Measurements from ENCODE around the gene PHF11. TPM values are rescaled to one million over a fixed set of nuclear protein-coding genes. Genes with fewer than 3 reads are reported as not detected.

Gene PHF11
- total and polyA plus RNA-seq, 2 of the 8 experiments (the other 6 are each of a cell fraction or from before 2014, with no cell fraction given) = 6.1 to 8.1 TPM

GRCh38 chr13:49472186-49472585, 23.6 kb upstream of the PHF11 start:
- no peaks in the 10 kb centered on the region for H3K79me2 ChIP-seq (ENCODE audit: control insufficient read depth in 1 of 2, insufficient read depth in 2 of 2, low read length in 2 of 2)
- H3K27ac ChIP-seq (ENCODE audit: low read depth, low read length) = no peak overlapping the region
- no peak overlapping the region for H2BK12ac ChIP-seq (ENCODE audit: low read depth, low read length)
- 72% methylated on average over 1 of the region's 1 CpG; no CpG with 5 or more reads in 1 of the 2 experiments for WGBS, 2 experiments (ENCODE audit: extremely low coverage in 1 of 2, insufficient coverage in 1 of 2, insufficient read length in 1 of 2, insufficient replicate concordance in 2 of 2, low coverage in 1 of 2, low lambda C conversion rate in 2 of 2, missing lambda C conversion rate in 1 of 2)
- no peak overlapping the region for H4K91ac ChIP-seq (replicated peaks; ENCODE audit: insufficient read length, low read length)
- no peaks in the 10 kb centered on the region for H3K23me2 ChIP-seq (ENCODE audit: low read depth, low read length)
- no peaks in the 10 kb centered on the region for H3K27me3 ChIP-seq (replicated peaks in 1 of 4; ENCODE audit: control insufficient read depth in 3 of 4, extremely low read depth in 1 of 4, insufficient read depth in 3 of 4, low read length in 3 of 4)
- POLR2A ChIA-PET (ENCODE audit: partially characterized antibody) = no interaction called here
- H4K8ac ChIP-seq (ENCODE audit: extremely low read depth, insufficient read depth, low read length) = no peak overlapping the region
- no peak overlapping the region for H3K14ac ChIP-seq (ENCODE audit: insufficient read length)
- no peaks in the 10 kb centered on the region for H3K9me3 ChIP-seq (ENCODE audit: insufficient read depth in 2 of 2, low read depth in 1 of 2, low read length in 1 of 2)
- DNase-seq (ENCODE audit: low read depth in 1 of 2, low spot score in 2 of 2) = no peak
- no peak overlapping the region for H2BK120ac ChIP-seq (replicated peaks; ENCODE audit: low read depth, low read length)
- no peak overlapping the region for H2AK5ac ChIP-seq (ENCODE audit: low read depth, low read length)
- H2BK5ac ChIP-seq (ENCODE audit: low read depth, low read length) = no peak overlapping the region
- no peak overlapping the region for H3K9ac ChIP-seq (replicated peaks in 1 of 4; ENCODE audit: extremely low read depth in 1 of 4, low read depth in 3 of 4, low read length in 3 of 4)
- H2AFZ ChIP-seq (ENCODE audit: low read length) = no peak overlapping the region
- FAIRE-seq = no peak
- no peak overlapping the region for H3K18ac ChIP-seq (ENCODE audit: extremely low read depth, low read length)
- H2BK15ac ChIP-seq (ENCODE audit: low read length) = no peak overlapping the region
- H3K4me2 ChIP-seq (ENCODE audit: insufficient read depth in 1 of 2, low read depth in 2 of 2, low read length in 2 of 2) = no peak overlapping the region
- H3K4me3 ChIP-seq (ENCODE audit: extremely low read depth in 1 of 4, insufficient read depth in 2 of 4, low read depth in 3 of 4, low read length in 4 of 4) = no peak overlapping the region
- H4K20me1 ChIP-seq (replicated peaks in 1 of 2; ENCODE audit: control insufficient read depth in 1 of 2, insufficient read depth in 2 of 2, low read length in 2 of 2) = no peaks in the 10 kb centered on the region
- no peak overlapping the region for H2BK20ac ChIP-seq (ENCODE audit: low read length)
- no peak overlapping the region for H3K23ac ChIP-seq (ENCODE audit: insufficient read length)
- H3K36me3 ChIP-seq (ENCODE audit: control insufficient read depth in 2 of 4, insufficient read depth in 4 of 4, low read length in 3 of 4) = 0 out of 8 replicates have a peak, but pooled peaks cover 0 to 2% (median 0%) of the 10 kb centered on the region in 4 experiments
- no peak overlapping the region for H4K5ac ChIP-seq (ENCODE audit: insufficient read length, low read depth, low read length)
- no peak overlapping the region for H3K56ac ChIP-seq (replicated peaks; ENCODE audit: insufficient read length, low read depth, low read length)
- CTCF ChIA-PET (ENCODE audit: partially characterized antibody) = no interaction called here
- TF ChIP-seq EGR1 (IDR thresholded peaks at IDR 0.05; ENCODE audit: borderline replicate concordance, low read depth, low read length) = no peak
- no peaks in the 10 kb centered on the region for H3K79me1 ChIP-seq (ENCODE audit: low read depth, low read length)
- H3K4ac ChIP-seq (replicated peaks; ENCODE audit: insufficient read length, low read depth, low read length) = no peak overlapping the region
- no peaks in the 10 kb centered on the region for H3K4me1 ChIP-seq (replicated peaks in 1 of 4; ENCODE audit: control insufficient read depth in 3 of 4, insufficient read depth in 4 of 4, low read length in 3 of 4)
